ENCODE measurements around the gene CTIF.

DNA sequence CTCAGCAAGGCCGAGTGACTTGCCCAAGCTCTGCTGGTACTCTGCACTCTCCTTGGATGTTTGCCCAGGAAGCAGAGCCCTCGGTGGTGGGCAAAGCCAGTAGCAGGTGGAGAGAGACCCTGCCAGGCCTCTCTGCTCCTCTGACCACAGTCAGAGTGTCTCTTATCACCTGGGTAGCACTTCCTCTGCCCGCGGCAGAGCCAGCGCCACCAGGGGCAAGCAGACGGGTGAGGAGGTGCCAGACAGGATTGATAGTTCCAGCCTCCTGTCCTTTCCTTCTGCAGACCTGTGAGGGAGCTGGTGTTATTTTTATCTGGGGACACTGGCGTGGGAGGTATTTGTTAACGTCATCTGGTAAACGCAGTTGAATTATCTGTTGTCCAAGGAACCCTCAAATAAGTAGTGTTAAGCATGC lies 259.0 kb downstream of the CTIF start:
- TF ChIP-seq, protein P1, sequence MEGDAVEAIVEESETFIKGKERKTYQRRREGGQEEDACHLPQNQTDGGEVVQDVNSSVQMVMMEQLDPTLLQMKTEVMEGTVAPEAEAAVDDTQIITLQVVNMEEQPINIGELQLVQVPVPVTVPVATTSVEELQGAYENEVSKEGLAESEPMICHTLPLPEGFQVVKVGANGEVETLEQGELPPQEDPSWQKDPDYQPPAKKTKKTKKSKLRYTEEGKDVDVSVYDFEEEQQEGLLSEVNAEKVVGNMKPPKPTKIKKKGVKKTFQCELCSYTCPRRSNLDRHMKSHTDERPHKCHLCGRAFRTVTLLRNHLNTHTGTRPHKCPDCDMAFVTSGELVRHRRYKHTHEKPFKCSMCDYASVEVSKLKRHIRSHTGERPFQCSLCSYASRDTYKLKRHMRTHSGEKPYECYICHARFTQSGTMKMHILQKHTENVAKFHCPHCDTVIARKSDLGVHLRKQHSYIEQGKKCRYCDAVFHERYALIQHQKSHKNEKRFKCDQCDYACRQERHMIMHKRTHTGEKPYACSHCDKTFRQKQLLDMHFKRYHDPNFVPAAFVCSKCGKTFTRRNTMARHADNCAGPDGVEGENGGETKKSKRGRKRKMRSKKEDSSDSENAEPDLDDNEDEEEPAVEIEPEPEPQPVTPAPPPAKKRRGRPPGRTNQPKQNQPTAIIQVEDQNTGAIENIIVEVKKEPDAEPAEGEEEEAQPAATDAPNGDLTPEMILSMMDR (IDR thresholded peaks at IDR 0.05; ENCODE audit: low read depth, low read length, missing input control) = no peak
- TF ChIP-seq JUND (IDR thresholded peaks at IDR 0.05) (no peak), RXRA (IDR thresholded peaks at IDR 0.05) (no peak), GABPA (IDR thresholded peaks at IDR 0.05 in 1 of 2, conservative IDR thresholded peaks at IDR 0.05 in 1 of 2) (no peak)
- TF ChIP-seq, protein P2, sequence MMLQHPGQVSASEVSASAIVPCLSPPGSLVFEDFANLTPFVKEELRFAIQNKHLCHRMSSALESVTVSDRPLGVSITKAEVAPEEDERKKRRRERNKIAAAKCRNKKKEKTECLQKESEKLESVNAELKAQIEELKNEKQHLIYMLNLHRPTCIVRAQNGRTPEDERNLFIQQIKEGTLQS (IDR thresholded peaks at IDR 0.05) = no peak
- TF ChIP-seq, protein P3, sequence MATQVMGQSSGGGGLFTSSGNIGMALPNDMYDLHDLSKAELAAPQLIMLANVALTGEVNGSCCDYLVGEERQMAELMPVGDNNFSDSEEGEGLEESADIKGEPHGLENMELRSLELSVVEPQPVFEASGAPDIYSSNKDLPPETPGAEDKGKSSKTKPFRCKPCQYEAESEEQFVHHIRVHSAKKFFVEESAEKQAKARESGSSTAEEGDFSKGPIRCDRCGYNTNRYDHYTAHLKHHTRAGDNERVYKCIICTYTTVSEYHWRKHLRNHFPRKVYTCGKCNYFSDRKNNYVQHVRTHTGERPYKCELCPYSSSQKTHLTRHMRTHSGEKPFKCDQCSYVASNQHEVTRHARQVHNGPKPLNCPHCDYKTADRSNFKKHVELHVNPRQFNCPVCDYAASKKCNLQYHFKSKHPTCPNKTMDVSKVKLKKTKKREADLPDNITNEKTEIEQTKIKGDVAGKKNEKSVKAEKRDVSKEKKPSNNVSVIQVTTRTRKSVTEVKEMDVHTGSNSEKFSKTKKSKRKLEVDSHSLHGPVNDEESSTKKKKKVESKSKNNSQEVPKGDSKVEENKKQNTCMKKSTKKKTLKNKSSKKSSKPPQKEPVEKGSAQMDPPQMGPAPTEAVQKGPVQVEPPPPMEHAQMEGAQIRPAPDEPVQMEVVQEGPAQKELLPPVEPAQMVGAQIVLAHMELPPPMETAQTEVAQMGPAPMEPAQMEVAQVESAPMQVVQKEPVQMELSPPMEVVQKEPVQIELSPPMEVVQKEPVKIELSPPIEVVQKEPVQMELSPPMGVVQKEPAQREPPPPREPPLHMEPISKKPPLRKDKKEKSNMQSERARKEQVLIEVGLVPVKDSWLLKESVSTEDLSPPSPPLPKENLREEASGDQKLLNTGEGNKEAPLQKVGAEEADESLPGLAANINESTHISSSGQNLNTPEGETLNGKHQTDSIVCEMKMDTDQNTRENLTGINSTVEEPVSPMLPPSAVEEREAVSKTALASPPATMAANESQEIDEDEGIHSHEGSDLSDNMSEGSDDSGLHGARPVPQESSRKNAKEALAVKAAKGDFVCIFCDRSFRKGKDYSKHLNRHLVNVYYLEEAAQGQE (IDR thresholded peaks at IDR 0.05) = no peak

Measured in liver (tissue), 3 donors.